ENCODE data around the gene P2RX6. TPM values are rescaled to one million over a fixed set of nuclear protein-coding genes. Genes with fewer than 3 reads are reported as not detected.

Gene P2RX6
- total RNA-seq, 2 experiments from 2014 or later = not detected

DNA sequence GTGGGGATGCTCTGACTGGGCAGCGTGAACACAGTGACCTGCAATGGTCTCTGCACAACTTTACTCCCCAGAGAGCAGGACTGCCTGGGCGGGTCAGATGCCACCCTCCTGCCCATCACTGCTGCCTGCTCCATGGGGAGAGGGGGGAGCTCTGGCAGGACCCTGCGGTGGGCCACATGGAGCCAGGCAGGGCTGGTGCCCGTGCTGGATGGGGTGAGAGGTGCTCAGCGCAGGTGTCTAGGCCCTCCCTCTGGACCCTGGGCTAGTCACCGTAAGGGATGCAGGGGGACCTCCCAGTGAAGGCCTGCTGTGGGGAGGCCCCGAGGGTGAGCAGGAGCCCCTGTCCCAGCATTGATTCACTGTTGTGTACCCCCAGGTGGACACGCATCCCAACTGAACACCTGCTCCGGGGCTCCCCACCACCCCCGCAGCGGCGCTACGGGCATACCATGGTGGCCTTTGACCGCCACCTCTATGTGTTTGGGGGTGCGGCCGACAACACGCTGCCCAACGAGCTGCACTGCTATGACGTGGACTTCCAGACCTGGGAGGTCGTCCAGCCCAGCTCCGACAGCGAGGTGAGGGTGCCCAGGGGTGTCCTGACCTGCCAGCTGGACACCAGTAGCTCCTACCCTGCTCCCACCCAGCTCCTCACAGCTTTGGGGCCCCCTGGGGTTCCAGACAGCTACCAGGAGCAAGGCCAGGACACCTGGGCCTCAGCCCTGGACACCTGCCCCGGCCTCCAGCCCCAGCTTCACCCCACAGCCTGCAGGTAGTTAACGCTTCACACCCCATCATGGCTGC lies 23.5 kb upstream of the P2RX6 start:
- no peaks in the 10 kb centered on the region for H3K27me3 Mint-ChIP-seq
- H3K9me3 Mint-ChIP-seq = no peaks in the 10 kb centered on the region
- peaks cover 15% of the 10 kb centered on the region for H3K36me3 Mint-ChIP-seq
- H3K4me1 Mint-ChIP-seq (ENCODE audit: low read depth) = no peaks in the 10 kb centered on the region
- intact Hi-C loops (cut with micrococcal nuclease) = no loop called here
- H3K4me3 Mint-ChIP-seq = no peak overlapping the region
- POLR2A ChIA-PET = interaction anchor here (0.8 to 1.2 kb wide), 2 partner anchors 8 to 10 kb away, joined by 3 to 5 read pairs; no protein-coding TSS in a partner anchor
- CTCF ChIA-PET = interaction anchor here (1.5 kb wide), 1 partner anchor 9 kb away, joined by 4 read pairs; the partner anchor contains the start of gene LZTR1
- no peak overlapping the region for H3K27ac Mint-ChIP-seq
- no peak for DNase-seq

DNA sequence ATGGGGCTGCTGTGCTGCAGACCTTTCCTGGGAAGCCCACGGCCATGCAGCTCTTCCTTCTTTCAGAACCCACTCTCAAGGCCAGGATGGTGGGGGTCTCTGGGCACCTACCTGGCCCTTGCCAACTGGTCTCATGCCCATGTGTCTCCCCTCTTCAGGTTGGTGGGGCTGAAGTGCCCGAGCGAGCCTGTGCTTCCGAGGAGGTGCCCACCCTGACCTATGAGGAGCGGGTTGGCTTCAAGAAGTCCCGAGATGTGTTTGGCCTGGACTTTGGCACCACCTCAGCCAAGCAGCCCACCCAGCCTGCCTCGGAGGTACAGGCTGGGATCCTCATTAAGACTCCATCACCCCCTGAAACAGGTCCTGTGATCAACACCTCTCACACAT lies 22.9 kb upstream of the P2RX6 start:
- ChIA-PET CTCF (no interaction called here), POLR2A (no interaction called here)
- Mint-ChIP-seq H3K27ac (no peak overlapping the region), H3K4me1 (ENCODE audit: low read depth) (no peaks in the 10 kb centered on the region), H3K4me3 (no peak overlapping the region), H3K27me3 (no peaks in the 10 kb centered on the region), H3K36me3 (peaks cover 11% of the 10 kb centered on the region), H3K9me3 (no peaks in the 10 kb centered on the region)
- DNase-seq = no peak
- intact Hi-C loops (cut with micrococcal nuclease) = no loop called here

DNA sequence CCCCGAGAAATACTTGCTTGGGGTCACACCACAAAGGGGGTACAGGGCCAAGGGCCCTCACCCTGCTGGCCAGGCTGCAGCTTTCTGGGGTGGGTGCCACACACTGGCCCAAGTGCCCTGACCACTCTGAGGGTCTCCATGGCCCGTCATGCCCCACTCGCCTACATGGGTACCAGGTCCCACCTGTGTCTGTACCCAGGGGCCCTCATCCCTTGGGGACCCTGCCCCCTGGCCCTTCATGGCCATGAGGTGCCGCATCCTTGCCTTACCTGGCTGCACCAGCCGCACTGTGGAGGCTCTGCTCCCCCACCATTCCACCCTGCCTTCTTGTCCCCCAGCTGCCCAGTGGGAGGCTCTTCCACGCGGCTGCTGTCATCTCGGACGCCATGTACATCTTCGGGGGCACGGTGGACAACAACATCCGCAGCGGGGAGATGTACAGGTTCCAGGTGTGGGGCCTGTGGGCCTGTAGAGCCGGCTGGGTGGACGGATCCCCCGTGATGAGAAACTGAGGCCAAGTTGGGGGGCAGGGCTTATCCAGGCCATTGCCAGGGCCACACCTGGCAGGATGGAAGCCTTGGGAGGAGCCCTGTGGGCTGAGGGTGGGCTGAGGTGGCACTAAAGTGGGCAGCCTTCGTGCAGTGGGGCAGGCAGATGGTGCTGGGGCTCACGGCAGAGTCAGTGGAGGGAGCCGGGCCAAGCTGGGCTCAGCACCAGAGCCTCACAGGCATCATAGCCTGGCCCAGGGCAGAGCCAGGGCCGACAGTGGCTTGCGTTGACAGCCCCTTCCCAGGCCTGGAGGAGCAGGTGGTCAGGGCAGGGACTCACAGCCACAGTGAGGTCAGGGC lies 22.3 kb upstream of the P2RX6 start:
- Mint-ChIP-seq H3K4me3 (no peak overlapping the region), H3K36me3 (peaks cover 8% of the 10 kb centered on the region), H3K9me3 (no peaks in the 10 kb centered on the region), H3K4me1 (ENCODE audit: low read depth) (no peaks in the 10 kb centered on the region), H3K27me3 (no peaks in the 10 kb centered on the region), H3K27ac (no peak overlapping the region)
- CTCF ChIA-PET = no interaction called here
- intact Hi-C loops (cut with micrococcal nuclease) = no loop called here
- no peak for DNase-seq
- POLR2A ChIA-PET = no interaction called here

DNA sequence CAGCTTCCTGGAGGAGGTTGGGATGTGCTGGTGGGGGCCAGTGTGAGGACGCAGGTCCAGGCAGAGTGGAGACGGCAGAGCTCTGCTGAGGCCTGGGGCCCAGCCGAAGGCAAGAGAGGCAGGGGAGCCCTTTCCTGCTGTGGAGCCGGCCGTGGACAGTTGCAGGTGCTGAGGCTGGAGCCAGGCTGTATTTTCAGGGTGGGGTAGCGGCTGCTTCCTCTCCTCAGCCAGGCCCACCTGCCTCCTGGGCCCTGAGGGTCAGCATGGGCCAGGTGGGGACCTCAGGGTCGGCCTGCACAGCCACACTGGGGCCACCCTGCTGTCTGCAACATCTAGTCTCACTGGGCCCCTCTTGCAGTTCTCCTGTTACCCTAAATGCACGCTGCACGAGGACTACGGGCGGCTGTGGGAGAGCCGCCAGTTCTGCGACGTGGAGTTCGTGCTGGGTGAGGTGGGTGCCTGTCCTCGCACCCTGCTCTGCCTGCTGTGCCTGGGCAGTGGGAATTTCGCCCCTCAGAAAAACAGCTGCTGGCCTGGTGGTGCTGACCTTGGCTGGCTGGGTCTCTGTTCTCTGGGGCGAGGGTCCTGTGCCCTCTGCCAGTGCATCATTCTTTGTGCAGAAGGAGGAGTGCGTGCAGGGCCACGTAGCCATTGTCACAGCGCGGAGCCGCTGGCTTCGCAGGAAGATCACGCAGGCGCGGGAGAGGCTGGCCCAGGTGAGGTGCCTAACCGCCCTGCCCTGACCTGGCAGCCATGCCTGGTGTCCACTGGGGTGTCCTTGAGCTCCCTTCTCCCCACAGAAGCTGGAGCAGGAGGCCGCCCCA lies 21.4 kb upstream of the P2RX6 start:
- CTCF ChIA-PET = no interaction called here
- H3K4me1 Mint-ChIP-seq (ENCODE audit: low read depth) = peaks cover 2% of the 10 kb centered on the region
- no peak overlapping the region for H3K4me3 Mint-ChIP-seq
- H3K36me3 Mint-ChIP-seq = peaks cover 5% of the 10 kb centered on the region
- no peak for DNase-seq
- POLR2A ChIA-PET = no interaction called here
- intact Hi-C loops (cut with micrococcal nuclease) = no loop called here
- no peaks in the 10 kb centered on the region for H3K9me3 Mint-ChIP-seq
- H3K27ac Mint-ChIP-seq = no peak overlapping the region
- H3K27me3 Mint-ChIP-seq = no peaks in the 10 kb centered on the region

DNA sequence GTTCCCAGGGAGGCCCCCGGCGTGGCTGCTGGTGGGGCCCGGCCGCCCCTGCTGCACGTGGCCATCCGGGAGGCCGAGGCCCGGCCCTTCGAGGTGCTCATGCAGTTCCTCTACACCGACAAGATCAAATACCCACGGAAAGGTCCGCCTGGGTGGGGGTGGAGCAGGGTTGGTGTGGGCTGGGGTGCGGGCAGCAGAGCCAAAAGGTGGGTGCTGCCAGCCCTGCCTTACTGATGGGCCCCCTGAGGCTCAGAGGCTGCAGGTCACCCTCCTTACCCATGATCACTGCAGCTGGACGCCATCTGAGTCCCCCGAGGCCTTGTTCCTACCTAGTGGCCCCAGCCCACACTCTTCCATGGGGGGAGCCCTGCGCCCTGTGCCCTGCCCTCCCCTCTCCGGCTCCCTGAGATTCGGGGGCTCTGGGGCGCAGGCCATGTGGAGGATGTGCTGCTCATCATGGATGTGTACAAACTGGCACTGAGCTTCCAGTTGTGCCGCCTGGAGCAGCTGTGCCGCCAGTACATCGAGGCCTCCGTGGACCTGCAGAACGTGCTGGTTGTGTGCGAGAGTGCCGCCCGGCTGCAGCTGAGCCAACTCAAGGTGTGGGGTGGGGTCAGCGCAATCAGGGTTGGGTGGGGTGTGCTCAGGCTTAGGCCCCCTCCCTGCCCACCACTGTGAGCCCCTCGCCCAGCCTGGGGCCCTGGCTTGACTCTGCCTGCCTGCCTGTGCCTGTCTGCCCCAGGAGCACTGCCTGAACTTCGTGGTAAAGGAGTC lies 20.6 kb upstream of the P2RX6 start:
- intact Hi-C loops (cut with micrococcal nuclease) = no loop called here
- no peak overlapping the region for H3K27ac Mint-ChIP-seq
- CTCF ChIA-PET = no interaction called here

DNA sequence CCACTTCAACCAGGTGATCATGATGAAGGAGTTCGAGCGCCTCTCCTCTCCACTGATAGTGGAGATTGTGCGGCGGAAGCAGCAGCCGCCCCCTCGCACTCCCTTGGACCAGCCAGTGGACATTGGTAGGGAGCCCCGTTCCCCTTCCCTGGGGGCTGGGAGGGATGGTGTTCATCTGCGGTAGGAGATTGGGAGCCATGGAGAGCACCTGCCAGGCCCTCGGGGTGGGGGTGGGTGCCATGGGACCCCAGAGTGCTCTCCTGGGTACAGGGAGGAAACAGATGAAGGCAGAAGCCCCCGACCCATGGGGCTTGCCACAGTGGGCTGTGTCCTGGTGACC lies 20.1 kb upstream of the P2RX6 start:
- Mint-ChIP-seq H3K27ac (no peak overlapping the region), H3K27me3 (no peaks in the 10 kb centered on the region), H3K9me3 (no peaks in the 10 kb centered on the region), H3K4me1 (ENCODE audit: low read depth) (peaks cover 2% of the 10 kb centered on the region), H3K4me3 (no peak overlapping the region), H3K36me3 (peaks cover 5% of the 10 kb centered on the region)
- ChIA-PET POLR2A (no interaction called here), CTCF (no interaction called here)
- DNase-seq = no peak
- intact Hi-C loops (cut with micrococcal nuclease) = no loop called here

More for the DNA sequence above, 20.6 kb upstream of the P2RX6 start:
- POLR2A ChIA-PET = no interaction called here
- H3K27me3 Mint-ChIP-seq = no peaks in the 10 kb centered on the region
- H3K4me1 Mint-ChIP-seq (ENCODE audit: low read depth) = peaks cover 2% of the 10 kb centered on the region
- H3K4me3 Mint-ChIP-seq = no peak overlapping the region
- peaks cover 5% of the 10 kb centered on the region for H3K36me3 Mint-ChIP-seq
- no peak for DNase-seq
- H3K9me3 Mint-ChIP-seq = no peaks in the 10 kb centered on the region

DNA sequence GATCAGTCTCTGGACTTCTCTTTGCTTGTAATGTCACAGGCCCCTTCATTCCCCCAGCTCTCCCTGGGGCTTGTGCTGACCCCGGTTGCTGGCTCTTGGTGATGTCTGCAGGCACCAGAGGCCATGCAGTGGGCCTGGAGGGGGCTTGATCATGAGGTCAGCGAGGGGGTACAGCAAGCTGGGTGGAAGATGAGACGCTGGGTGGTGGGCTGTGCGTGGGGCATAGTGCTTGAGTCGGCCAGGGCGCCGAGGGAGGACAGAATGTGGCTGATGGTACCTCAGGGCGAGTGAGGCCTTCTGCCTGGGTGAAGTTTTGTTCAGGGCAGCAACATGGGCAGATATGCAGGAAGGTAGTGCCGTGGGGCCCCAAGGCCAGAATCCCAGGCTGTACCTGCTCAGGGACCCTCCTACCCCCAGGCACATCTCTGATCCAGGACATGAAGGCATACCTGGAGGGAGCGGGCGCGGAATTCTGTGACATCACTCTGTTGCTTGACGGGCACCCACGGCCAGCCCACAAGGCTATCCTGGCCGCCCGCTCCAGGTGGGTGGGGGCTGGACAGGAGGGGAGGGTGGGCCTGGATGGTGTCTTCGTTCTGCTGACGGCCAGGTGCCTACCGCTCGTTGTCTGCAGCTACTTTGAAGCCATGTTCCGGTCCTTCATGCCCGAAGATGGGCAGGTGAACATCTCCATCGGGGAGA lies 19.5 kb upstream of the P2RX6 start:
- no peak overlapping the region for H3K27ac Mint-ChIP-seq
- DNase-seq = no peak

DNA sequence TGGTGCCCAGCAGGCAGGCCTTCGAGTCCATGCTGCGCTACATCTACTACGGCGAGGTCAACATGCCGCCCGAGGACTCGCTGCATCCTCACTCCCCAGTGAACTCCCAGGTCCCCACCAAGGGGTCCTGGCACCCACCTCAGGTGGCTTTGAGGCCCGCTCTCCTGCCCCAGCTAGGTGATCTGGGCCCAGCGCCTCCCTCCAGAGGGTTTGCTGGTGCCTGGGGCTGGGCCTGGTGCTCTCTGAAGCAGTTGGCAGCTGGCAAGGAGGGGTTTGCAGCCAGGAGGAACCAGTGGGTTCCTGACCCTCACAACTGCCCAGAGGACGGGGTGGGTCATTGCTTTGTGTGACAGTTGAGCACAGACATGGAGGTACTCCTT lies 18.9 kb upstream of the P2RX6 start:
- Mint-ChIP-seq H3K27ac (no peak overlapping the region), H3K4me1 (ENCODE audit: low read depth) (peaks cover 10% of the 10 kb centered on the region)
- CTCF ChIA-PET = no interaction called here

More for the DNA sequence above, 19.5 kb upstream of the P2RX6 start:
- Mint-ChIP-seq H3K9me3 (no peaks in the 10 kb centered on the region), H3K4me1 (ENCODE audit: low read depth) (peaks cover 8% of the 10 kb centered on the region), H3K27me3 (no peaks in the 10 kb centered on the region), H3K36me3 (peaks cover 9% of the 10 kb centered on the region), H3K4me3 (no peak overlapping the region)
- POLR2A ChIA-PET = interaction anchor here (1.4 kb wide), 1 partner anchor 13 kb away, joined by 5 read pairs; the partner anchor contains the start of gene LZTR1
- intact Hi-C loops (cut with micrococcal nuclease) = no loop called here
- CTCF ChIA-PET = no interaction called here

DNA sequence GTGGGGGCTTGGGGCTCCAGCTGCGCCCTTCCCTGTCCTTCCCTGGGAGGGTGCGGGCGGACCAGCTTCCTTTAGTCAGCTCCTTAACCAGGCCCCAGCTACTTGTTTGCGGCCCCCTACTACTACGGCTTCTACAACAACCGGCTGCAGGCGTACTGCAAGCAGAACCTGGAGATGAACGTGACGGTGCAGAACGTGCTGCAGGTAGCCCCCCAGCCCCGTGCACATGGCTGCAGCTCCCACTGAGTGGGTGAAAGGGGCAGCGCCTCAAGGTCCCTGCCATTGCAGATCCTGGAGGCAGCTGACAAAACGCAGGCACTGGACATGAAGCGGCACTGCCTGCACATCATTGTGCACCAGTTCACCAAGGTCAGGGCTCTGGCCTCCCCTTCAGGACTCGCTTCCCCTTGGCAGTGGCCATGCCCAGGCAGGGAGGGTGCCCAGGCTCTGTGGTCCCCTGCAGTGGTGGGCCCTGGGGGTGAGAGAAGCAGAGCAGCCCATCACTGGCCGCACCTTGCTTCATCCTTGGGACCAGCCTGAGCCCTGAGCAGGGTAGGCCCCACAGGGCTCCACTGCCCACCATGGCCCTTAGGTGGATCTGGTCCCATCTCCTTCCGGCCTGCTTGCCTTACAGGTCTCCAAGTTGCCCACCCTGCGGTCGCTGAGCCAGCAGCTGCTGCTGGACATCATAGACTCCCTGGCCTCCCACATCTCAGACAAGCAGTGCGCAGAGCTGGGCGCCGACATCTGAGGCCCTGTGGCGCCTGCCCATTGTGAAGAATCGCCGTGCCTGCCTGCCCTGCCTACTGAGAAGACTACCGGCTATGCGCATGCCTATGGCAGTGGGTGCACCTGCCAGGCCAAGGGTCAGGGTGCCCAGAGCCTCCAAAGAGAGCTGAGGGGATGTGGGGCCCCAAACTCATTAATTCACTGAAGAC lies 18.1 kb upstream of the P2RX6 start:
- Mint-ChIP-seq H3K27me3 (no peaks in the 10 kb centered on the region), H3K27ac (no peak overlapping the region), H3K4me3 (no peak overlapping the region), H3K9me3 (no peaks in the 10 kb centered on the region), H3K36me3 (peaks cover 12% of the 10 kb centered on the region), H3K4me1 (ENCODE audit: low read depth) (peaks cover 10% of the 10 kb centered on the region)
- POLR2A ChIA-PET = interaction anchor here (1.3 to 1.4 kb wide), 2 partner anchors 14 to 15 kb away, joined by 5 read pairs; partner anchors contain the start of gene LZTR1
- intact Hi-C loops (cut with micrococcal nuclease) = no loop called here
- no peak for DNase-seq
- CTCF ChIA-PET = no interaction called here

More for the DNA sequence above, 18.9 kb upstream of the P2RX6 start:
- intact Hi-C loops (cut with micrococcal nuclease) = no loop called here
- H3K4me3 Mint-ChIP-seq = no peak overlapping the region
- peaks cover 8% of the 10 kb centered on the region for H3K36me3 Mint-ChIP-seq
- no peak for DNase-seq
- POLR2A ChIA-PET = interaction anchor here (1.4 kb wide), 1 partner anchor 14 kb away, joined by 5 read pairs; the partner anchor contains the start of gene LZTR1
- H3K27me3 Mint-ChIP-seq = no peaks in the 10 kb centered on the region
- no peaks in the 10 kb centered on the region for H3K9me3 Mint-ChIP-seq

DNA sequence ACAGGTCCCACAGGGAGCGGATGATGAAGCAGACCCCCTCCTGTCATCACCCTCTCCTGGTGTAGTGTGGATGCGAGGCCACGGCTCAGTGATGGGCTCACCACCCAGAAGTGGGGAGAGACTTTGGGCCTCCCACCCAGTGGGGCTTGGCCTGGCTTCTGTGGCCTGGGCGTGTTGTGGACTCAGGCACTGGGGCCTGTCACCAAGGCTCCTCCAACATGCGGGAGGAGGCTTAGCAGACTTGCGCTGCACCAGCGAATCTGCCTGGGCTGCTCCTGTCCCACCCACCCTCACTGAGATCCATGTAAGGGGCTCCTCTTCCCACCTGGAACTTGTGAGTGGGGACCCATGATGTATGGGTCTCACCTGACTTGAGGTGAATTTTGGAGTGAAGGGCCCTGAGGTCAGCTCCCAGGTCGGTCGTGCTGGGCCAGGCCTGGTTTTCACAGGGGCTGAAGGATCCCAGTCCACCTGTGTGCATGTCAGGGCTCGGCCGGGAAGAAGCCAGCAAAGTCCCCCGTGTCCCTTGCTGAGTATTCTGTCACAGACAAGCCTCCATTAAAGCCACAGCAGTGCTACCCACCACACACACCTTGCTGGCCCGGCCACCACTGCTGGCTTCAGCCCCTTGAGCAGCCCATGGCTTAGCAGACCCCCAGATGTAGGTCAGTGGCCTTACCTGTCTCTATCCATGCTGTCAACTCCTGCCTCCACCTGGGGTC lies 17.3 kb upstream of the P2RX6 start:
- Mint-ChIP-seq H3K4me1 (ENCODE audit: low read depth) (peaks cover 10% of the 10 kb centered on the region), H3K4me3 (no peak overlapping the region), H3K9me3 (no peaks in the 10 kb centered on the region), H3K27me3 (no peaks in the 10 kb centered on the region), H3K27ac (no peak overlapping the region), H3K36me3 (peaks cover 13% of the 10 kb centered on the region)
- CTCF ChIA-PET = no interaction called here
- no peak for DNase-seq
- POLR2A ChIA-PET = interaction anchor here (1.3 kb wide), 1 partner anchor 15 kb away, joined by 5 read pairs; the partner anchor contains the start of gene LZTR1
- intact Hi-C loops (cut with micrococcal nuclease) = no loop called here
